HG02623 (cell line): ENCODE results near the gene ALG1L2.
"Not testable (repeated sequence)": the region's sequence is repeated elsewhere in the genome, so short reads cannot be mapped to it uniquely, and the experiment has no call there.

Source experiments
- ATAC-seq: cut with Tn5 transposase; IDR thresholded peaks from one replicate; pipeline ENCODE4 v1.9.1; 2021; ENCODE audit warnings: moderate library complexity; ENCODE audit not compliant: unreplicated experiment

Gene ALG1L2

GRCh38 chr3:130122891-130123775, 41.5 kb downstream of the ALG1L2 start:
- ATAC-seq: not testable (repeated sequence)

GRCh38 chr3:130125406-130125805, 43.8 kb downstream of the ALG1L2 start:
- not testable (repeated sequence) for ATAC-seq

GRCh38 chr3:130136337-130136736, 54.7 kb downstream of the ALG1L2 start:
- ATAC-seq: not testable (repeated sequence)

GRCh38 chr3:130137685-130138084, 56.1 kb downstream of the ALG1L2 start:
- not testable (repeated sequence) for ATAC-seq

- ATAC-seq: not testable (repeated sequence)
These were observed 57.4 kb downstream of the ALG1L2 start for GRCh38 chr3:130138992-130139391.

- not testable (repeated sequence) for ATAC-seq
These were observed 59.1 kb downstream of the ALG1L2 start for GRCh38 chr3:130140756-130141155.

GRCh38 chr3:130143648-130144327, 62.2 kb downstream of the ALG1L2 start:
- not testable (repeated sequence) for ATAC-seq

GRCh38 chr3:130144328-130144650, 62.7 kb downstream of the ALG1L2 start:
- ATAC-seq: not testable (repeated sequence)

- ATAC-seq: not testable (repeated sequence)
These were observed 63.8 kb downstream of the ALG1L2 start for GRCh38 chr3:130145456-130145855.

- not testable (repeated sequence) for ATAC-seq
These were observed 64.8 kb downstream of the ALG1L2 start for GRCh38 chr3:130146465-130146864.
